GM21786 (cell line): ENCODE data around the gene FCHSD2.
"Not testable (repeated sequence)": the region's sequence is repeated elsewhere in the genome, so short reads cannot be mapped to it uniquely, and the experiment has no call there.

ENCODE experiments used
- ATAC-seq: cut with Tn5 transposase; IDR thresholded peaks from one replicate; pipeline ENCODE4 v1.9.1; 2021; ENCODE audit not compliant: unreplicated experiment

The FCHSD2 gene

DNA sequence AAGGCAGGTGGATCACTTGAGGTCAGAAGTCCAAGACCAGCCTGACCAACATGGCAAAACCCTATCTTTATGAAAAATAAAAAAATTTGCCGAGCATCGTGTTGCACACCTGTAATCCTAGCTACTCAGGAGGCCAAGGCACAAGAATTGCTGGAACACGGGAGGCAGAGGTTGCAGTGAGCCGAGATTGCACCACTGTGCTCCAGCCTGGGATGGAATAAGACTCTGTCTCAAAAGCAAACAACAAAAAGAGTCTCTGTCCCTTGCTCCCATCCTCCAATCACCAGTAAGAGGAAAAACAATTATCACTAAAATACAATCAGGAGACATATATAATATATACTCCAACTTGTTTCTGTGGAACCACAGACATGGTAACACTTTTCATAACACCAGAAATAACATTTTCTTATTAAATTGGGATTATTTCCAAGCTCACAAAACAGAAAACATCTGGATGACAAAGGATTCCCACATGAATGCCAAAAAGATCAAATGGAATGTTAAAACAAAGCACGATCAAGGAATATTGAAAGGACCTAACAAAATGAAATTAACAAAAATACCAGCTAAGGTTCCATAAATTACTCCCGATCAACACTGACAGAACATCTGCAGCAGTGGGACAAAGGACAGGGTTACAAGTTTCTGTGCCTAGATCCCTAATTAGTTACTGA is 15.2 kb downstream of the FCHSD2 start:
- no peak for ATAC-seq

DNA sequence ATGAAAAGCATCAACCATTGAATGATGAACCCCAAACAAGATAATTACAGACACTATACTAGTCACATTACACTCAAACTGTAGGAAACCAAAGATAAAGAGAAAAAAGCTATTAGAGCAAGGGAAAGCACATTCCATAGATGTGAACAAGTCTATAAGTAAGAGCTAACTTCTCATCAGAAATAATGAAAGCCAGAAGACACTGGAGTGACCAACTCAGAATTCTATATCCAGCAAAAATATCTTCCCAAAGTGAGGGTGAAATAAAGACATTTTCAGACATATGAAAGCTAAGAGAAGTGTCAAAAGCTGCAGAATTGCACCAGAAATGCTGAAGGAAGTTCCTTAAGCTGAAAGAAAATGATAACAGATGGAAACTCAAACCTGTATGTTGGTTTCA is 17.3 kb downstream of the FCHSD2 start:
- no peak for ATAC-seq

DNA sequence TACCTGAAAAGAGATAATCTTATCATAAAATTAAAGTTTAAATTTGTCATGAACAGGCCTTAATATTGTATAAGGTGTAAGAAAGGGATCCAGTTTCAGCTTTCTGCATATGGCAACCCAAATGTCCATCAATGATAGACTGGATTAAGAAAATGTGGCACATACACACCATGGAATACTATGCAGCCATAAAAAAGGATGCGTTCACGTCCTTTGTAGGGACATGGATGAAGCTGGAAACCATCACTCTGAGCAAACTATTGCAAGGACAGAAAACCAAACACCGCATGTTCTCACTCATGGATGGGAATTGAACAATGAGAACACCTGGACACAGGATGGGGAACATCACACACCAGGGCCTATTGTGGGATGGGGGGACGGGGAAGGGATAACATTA is 18.2 kb downstream of the FCHSD2 start:
- ATAC-seq: not testable (repeated sequence)

DNA sequence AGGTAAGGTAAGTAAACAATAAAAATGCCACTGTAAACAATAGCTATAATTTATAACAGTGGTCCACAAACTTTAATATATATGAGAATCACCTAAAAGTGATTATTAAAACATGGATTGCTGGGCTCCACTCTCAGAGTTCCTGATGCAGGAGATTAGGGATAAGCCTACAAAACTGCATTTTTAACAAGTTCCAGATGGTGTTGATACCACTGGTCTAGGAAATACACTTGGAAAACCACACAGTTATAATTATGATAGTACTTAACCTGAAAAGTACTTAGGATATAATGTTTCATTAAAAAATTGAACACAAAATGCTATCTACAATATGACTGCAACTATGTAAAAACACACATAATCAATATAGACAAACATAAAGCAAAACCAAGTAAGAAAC is 20.4 kb downstream of the FCHSD2 start:
- no peak for ATAC-seq

DNA sequence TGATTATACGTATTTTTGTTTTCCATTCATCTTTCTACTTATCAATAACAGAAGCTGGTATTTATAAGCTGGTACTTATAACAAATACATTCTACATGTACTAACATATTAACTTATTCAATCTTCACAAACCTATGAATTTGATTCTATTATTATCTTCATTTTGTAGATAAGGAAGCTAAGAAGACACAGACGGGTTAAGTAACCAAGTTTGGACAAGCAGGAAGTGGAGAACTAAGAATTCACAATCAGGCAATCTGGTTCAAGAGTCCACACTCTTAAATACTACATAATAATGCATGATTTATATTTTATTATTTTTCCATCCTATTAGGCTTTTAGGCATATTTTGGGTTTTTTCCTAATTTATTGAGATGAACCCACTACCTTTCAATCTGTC is 25.0 kb downstream of the FCHSD2 start:
- no peak for ATAC-seq

DNA sequence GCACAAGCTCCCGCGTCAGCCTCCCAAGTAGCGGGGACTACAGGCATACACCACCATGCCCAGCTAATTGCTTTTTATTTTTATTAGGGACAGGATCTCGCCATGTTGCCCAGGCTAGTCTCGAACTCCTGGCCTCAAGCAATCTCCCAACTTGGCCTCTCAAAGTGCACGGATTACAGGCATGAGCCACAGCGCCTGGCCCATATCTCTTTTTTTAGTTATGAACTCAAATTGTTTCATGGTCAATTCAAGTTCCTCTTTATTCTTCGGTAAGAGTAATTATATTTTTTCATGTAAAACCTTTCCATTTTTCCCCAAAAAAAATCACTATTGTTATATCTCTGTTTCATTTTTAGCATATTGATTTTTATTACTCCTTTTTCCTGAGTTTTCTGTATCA is 25.5 kb downstream of the FCHSD2 start:
- no peak for ATAC-seq

DNA sequence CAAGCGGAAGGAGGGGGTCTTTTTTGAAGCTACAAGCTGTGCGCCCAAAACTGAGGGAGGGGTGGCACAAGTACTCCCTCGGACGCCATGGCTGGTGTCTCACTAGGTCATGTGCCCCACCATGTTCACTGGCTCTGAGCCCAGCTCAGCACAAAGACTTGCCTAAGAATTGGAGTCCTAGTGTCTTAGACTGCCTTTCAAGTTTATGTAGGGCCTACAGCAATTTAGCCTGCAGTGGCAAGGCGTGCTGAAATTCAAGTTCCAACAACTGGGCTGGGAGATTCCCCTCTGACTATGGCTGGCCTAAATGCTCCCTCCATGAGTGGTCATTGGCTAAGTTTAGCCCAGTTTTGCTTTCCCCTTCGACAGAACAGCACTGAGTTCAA is 27.3 kb downstream of the FCHSD2 start:
- no peak for ATAC-seq

DNA sequence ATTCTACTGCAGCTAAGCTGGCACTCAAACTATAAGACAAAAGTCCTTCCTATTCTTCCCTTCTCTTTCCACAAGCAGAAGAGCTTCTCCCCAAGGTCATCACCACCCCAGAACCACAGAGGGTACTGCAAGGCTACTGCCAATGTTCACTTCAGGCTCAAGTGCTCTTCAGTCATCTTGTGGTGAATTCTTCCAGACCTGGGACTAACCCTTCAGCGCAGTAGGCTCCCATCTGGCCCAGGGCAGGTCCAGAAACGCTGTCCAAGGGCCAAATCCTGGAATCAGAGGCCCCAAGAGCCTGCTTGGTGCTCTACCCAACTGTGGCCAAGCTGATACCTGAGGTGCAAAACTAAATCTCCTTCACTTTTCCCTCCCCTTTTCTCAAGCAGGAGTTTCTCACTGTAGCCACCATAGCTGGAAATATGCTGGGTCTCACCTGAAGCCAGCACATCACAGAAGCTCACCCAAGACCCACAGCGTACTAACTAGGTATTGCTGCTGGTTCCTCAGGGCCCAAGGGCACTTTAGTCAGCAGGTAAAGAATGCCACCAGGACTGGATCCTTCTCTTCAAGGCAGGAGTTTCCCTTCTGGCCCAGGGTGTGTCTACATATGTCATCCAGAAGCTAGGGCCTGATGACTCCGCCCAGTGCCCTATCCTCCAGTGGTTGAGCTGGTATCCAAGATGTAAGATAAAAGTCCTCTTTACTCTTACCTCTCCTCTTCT is 27.8 kb downstream of the FCHSD2 start:
- no peak for ATAC-seq

DNA sequence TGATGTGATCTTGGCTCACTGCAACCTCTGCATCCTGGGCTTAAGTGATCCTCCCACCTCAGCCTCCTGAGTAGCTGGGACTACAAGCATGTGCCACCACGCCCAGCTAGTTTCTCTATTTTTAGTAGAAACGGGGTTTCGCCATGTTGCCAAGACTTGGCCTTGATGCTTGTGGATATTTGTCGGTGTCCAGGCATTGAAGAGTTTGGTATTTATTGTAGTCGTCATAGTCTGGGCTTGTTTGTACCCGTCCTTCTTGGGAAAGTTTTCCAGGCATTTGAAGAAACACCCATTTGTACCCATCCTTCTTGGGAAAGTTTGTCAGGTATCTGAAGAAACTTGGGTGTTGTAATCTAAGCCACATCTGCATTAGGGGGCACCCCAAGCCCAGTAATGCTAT is 28.7 kb downstream of the FCHSD2 start:
- no peak for ATAC-seq

DNA sequence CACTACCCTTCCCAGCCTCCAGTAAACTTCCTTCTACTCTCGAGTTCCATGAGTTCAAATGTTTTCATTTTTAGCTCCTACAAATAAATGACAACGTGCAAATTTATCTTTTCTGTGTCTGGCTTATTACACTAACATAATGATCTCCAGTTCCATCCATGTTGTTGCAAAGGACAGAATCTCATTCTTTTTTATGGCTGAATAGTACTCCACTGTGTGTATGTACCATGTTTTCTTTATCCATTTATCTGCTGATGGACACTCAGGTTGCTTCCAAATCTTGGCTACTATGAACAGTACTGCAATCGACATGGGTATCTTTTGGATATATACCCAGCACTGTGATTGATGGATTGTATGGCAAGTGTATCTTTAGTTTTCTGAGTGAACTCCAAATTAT is 34.5 kb downstream of the FCHSD2 start:
- no peak for ATAC-seq

DNA sequence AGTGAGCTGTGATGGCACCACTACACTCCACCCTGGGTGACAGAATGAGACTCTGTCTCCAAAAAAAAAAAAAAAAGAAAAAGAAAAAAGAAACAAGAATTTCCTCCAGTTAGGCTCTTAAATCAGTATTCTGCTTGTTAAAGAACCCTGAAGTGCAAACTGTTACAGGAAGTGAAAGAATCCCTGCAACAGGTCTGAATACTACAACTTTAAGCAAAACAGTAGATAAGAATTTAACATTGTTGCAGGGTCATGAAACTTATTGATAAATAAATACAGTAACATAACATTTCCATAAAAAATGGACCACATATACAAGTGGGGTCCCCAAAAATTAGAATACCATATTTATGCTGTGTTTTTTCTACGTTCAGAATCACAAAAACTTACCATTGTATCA is 35.8 kb downstream of the FCHSD2 start:
- ATAC-seq: no peak

DNA sequence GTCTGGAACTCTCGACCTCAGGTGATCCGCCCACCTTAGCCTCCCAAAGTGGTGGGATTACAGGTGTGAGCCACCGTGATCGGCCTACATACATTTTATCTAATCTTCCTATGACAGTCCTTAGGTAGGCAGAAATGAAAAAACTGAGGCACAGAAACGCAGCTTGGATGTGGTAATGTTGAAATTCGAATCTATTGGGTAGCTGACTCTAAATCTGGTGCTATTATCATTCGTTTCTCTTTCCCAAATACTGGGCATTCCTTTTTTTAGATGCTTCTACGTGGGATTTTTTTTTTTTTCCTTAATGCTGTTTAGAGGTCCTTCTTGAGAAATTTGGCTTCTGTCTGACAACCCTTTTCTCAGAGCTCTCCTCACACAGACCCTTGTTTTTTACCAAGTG is 41.5 kb downstream of the FCHSD2 start:
- no peak for ATAC-seq

DNA sequence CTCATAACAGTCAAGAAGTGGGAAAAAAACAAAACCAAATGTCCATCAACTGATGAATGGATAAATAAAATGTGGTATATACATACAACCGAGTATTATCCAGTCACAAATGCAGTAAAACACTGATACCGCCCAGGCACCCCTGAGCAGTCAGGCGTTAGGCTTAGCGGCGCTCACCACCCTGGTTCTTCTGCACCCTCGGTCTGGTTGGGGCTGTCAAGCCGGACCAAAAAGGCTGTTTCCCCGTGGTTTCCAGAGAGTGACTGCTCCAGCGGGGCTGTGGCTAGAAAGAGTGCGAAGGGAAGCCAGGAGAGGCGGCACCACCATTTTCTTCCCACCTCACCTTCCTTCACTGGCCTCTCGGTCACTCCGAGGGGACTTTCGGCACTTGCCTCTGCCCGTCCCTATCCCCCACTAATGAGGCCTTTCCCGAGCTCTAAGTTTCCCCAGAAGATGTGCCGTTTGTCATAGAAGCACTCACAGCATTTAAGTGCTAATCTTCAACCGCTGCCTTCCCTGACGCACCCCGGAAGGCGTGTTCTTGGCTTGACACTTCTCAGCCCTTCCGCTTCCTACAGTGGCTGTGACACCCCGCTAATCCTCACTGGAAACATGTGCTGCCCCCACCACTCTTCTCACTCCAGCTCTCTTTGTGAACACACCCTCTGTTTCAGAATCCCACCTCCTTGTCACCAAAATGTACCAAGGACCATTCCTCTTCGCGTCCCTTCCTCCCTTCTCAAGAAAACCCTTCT is 42.4 kb downstream of the FCHSD2 start:
- ATAC-seq: no peak

DNA sequence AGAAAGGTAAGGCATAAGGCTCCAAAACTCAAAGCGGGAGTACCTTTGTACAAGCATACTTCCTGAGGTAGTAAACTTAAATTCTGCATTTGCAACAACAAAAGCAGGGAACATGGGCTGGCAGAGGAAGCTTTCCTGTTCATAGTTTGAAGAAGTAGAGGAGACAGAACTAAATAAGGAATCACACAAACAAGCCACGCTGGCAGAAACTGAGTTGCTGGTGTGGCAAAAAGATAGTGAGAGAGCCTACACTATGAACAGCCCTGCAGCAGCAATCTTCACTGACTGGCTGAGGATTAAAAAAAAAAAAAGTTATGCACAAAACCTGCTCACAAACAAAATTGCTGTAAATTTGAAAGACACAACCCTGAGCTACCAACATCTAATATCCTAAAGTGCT is 46.5 kb downstream of the FCHSD2 start:
- no peak for ATAC-seq

DNA sequence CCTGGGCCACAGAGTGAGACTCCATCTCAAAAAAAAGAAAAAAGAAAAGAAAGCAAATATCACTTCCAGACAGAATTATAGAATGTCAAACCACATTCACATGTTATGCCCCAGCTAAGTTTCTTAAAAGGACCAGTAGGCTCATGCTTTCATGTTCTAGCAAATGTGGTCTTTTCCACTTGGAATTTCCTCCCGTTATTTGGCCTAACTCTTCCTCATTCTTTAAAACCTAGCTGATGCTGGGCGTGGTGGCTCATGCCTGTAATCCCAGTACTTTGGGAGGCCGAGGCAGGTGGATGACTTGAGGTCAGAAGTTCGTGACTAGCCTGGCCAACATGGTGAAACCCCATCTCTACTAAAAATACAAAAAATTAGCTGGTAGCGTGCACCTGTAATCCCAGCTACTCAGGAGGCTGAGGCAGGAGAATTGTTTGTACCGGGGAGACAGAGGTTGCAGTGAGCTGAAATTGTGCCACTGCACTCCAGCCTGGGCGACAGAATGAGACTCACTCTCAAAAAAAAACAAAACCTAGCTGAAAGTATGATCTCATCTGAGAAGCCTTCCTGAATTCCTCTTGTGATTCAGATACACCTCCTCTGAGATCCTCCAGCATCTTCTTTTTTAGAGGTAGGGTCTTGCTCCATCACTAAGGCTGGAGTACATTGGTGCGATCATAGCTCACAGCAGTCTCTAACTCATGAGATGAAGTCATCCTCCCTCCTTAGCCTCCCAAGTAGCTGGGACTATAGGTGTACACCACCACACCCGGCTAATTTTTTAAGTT is 50.4 kb downstream of the FCHSD2 start:
- ATAC-seq: no peak

DNA sequence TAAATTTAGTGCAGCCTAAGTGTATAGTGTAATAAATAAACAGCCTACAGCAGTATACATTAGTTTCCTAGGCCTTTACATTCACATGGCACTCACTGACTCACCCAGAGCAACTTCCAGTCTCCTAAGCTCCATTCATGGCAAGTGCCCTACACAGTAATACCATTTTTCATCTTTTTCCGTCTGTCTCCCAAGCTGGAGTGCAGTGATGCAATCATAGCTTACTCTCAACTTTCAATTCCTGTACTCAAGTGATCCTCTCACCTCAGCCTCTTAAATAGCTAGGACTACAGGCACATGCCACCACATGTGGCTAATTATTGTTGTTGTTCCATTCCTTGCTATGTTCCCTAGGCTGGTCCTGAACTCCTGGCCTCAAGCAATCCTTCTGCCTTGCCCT is 54.4 kb downstream of the FCHSD2 start:
- no peak for ATAC-seq

DNA sequence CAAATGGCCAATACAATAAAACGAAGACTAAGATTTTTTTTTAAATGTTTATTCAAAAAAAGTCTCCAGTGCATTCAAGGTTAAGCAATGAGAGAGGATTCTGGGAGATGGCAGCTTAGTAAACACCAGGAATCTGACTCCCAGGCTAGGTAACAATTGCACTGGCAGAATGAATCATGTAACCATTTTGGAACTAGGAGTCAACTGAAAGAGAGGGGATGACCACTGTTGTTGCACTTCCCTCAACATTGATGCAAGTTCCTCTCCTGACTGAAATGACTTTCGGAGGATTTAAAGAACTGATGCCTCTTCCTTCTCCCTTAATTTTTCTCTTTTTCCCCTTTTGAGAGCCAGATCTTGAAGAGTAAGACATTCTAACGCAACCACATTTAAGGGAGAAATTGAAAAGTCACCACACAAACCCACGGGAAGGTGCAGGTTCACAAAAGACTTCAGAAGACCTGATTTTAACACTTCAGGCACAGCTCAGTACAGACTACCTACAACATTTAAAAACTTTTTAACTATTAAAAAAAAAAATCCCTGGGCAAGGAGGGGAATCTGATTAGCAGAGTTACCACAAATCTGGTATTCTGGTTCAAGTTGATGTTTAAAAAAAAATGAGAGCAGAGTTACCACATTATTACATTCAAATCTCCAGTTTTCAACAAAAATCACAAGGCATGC is 56.8 kb downstream of the FCHSD2 start:
- no peak for ATAC-seq

DNA sequence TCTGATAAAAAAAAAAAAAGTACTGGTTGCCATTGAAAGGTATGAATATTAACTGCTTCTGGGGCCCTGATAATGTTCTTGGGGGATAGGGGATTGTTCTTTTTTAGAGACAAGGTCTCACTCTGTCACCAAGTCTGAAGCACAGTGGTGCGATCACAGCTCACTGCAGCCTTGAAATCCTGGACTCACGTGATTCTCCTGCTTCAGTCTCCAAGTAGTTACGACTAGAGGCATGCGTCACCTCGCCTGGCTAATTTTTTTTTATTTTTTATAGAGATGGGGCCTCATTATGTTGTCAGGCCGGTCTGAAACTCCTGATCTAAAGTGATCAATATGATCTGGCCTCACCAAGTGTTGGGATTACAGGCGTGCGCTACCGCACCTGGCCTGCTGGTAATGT is 63.5 kb downstream of the FCHSD2 start:
- no peak for ATAC-seq

DNA sequence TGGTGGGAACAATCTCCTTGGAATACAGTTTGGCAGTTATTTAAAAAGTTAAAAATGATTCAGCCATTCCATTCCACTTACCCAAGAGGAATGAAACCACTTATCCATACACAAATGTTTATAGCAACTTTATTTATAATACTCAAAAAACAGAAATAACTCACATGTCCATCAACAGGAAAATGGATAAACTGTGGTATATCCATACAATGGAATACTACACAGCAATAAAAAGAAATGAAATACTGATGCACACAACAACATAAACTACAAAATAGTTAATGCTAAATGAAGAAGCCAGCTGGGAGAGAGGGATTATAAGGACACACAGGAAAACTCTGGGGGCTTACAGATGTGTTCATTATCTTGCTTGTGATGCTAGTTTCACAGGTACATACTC is 64.7 kb downstream of the FCHSD2 start:
- ATAC-seq: no peak

DNA sequence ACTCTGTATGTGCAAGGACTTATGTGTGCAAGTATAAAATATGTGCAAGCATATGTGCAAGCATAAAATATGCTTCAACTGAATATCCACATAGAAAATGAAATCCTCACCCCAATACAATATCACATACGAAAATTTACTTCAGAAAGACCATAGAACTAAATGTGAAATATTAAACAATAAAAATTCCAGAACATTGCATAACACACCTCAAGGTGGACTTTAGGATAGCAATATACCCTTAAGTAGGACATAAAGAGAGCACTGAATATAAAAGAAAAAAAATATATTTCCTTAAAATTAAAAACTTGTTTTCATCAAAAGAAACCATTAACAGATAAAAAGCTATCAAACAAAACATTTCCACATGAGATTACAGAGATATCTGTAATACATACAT is 67.8 kb downstream of the FCHSD2 start:
- ATAC-seq: no peak

DNA sequence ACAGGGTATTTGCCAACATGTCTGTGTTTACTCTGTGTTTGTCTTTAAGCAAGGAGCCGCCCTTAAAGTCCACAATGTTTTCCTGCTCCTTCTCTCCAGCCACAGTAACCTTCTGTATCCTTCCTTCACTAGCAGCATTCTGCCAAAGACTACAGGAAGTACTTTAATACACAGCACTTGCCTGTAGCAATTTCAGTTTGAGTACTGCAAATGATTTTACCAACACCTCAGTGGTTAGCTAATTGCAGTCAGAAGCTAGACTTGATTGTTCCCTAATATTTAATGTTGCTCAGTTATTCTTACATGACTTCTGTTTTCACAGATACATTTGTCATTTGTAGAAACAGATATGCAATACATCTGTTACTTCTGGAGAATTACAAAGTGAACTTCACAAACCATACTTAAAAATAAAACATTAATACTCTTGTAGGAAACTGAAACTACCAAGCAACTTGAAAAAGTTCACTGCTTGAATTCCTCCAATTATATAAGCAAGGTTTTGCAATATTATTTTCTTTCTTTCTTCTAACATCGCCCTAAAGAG is 69.1 kb downstream of the FCHSD2 start:
- peak; percentile 85 for ATAC-seq
